Astrocyte of the spinal cord (primary cell): ENCODE measurements around the gene SPO11.

ENCODE experiments used
- DNase-seq: peaks from one replicate; pipeline ENCODE4 v3.0.0; 2011; ENCODE audit warnings: low read depth, low spot score
- H3K4me3 ChIP-seq: 2 replicates; pipeline ENCODE4 v1.5.1; 2011; ENCODE audit warnings: low read depth, mild to moderate bottlenecking, low read length, moderate library complexity
- in situ Hi-C: cut with HindIII; loops from 2 replicates; pipeline ENCODE4 v1.10.0; 2017; ENCODE audit warnings: low sequenced_read_pairs
- TF ChIP-seq, protein P1 (sequence below): IDR thresholded peaks from 2 replicates; pipeline ENCODE4 v1.5.1; 2012; ENCODE audit warnings: low read depth, mild to moderate bottlenecking, low read length, inconsistent platforms

SPO11 gene

DNA sequence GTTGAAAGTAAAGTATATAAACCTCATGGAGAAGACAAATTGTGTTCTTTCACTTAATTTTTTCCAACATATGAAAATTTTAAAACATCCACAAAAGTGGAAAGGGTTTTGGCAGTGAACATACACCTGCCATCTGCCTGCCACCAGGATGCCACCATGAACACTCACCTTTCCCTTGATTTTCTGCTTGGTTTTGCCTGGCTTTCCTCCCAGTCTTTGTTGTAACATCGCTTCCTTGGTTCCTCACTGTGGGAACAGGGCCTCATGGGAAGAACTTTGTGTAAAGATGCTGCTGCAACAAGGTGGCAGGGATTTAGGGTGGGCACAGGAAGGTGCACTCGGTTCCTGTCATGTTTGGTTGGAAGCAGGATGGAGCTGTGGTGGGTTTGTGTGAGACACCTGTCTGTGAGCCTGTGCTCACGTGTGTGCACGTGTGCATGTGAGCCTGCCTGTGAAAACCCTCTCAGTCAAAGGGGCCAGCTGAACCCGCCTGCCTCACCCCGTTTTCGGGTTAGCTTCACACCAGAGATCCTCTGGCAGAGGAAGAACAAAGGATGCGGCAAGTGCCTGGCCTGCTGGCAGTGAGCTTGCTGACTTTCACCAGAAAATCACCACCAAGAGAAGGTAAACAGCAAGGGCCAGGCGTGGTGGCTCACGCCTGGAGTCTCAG lies 50.6 kb downstream of the SPO11 start:
- no peak for DNase-seq
- TF ChIP-seq, protein P1, sequence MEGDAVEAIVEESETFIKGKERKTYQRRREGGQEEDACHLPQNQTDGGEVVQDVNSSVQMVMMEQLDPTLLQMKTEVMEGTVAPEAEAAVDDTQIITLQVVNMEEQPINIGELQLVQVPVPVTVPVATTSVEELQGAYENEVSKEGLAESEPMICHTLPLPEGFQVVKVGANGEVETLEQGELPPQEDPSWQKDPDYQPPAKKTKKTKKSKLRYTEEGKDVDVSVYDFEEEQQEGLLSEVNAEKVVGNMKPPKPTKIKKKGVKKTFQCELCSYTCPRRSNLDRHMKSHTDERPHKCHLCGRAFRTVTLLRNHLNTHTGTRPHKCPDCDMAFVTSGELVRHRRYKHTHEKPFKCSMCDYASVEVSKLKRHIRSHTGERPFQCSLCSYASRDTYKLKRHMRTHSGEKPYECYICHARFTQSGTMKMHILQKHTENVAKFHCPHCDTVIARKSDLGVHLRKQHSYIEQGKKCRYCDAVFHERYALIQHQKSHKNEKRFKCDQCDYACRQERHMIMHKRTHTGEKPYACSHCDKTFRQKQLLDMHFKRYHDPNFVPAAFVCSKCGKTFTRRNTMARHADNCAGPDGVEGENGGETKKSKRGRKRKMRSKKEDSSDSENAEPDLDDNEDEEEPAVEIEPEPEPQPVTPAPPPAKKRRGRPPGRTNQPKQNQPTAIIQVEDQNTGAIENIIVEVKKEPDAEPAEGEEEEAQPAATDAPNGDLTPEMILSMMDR, result no peak
- no peak overlapping the region for H3K4me3 ChIP-seq
- in situ Hi-C loops, result no loop called here

- DNase-seq, result peak; percentile 74
- TF ChIP-seq, protein P1, result peak; percentile 94
- in situ Hi-C loops, result no loop called here
- no peak overlapping the region for H3K4me3 ChIP-seq
These were observed 52.2 kb downstream of the SPO11 start for GRCh38 chr20:57381596-57382503.

- H3K4me3 ChIP-seq, result no peak overlapping the region
- no peak for DNase-seq
- in situ Hi-C loops, result no loop called here
- TF ChIP-seq, protein P1, result no peak
These were observed 52.9 kb downstream of the SPO11 start for GRCh38 chr20:57382516-57382915.

DNA sequence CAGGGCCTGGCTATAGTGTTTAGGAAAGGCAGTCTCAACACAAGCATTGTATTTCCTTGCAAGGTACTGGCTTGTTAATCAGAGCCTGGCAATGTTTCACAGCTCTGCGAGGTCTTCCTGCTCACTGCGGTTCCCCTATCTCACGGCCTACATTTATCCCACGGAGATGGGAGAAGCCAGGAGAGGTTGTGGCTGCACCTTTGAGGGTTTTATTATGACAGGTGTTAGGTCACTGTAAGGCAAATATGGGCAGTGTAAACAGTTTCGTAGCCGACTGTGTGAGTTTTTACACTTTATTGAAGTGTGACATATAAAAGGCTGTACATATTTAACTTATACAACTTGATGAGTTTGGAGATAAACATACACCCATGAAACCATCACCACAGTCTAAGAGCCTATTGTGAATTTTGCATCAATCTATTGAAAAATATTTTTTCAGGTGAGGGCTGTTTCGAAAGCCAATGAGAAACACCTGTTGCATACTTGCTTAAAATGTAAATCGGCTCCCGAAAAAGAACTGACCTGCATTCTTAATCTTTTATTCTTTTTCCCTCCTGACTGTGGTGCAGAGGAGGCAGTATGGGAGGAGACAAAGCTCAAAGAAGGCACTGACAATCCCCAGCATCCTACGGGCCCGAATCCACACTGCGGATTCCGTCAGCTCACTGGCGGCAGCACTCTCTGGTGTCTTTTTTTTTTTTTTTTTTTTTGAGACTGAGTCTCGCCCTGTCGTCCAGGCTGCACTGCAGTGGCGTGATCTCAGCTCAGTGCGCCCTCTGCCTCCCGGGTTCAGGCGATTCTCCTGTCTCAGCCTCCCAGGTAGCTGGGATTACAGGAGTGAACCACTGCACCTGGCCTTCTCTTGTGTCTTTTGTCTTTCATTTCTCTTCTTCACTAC lies 54.1 kb downstream of the SPO11 start:
- in situ Hi-C loops, result no loop called here
- no peak overlapping the region for H3K4me3 ChIP-seq
- DNase-seq, result no peak

DNA sequence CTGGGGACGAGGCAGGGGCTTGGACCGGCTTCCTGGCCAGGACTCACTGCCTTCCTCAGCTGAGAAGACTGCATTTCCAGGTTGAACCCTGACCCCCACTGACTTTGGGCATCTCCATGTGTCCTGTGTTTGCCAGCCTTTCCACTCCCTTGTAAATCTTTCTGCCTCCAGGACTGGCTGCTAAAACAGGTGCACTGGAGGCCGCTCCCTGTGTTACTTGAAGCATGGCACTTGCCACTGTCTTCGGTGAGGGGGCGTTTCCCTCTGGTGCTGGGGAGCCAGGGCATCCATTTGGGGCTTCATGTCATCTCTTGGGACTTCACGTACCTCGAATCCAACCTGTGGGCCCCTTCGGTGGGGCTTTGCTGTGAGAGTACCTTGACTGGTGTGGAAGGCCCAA lies 54.9 kb downstream of the SPO11 start:
- in situ Hi-C loops, result no loop called here
- TF ChIP-seq, protein P1, result no peak

More for the DNA sequence above, 54.1 kb downstream of the SPO11 start:
- TF ChIP-seq, protein P1, result no peak

More for the DNA sequence above, 54.9 kb downstream of the SPO11 start:
- DNase-seq, result no peak
- no peak overlapping the region for H3K4me3 ChIP-seq
